B cell (primary cell): ENCODE results near the gene CCDC80. TPM values are rescaled to one million over a fixed set of nuclear protein-coding genes. Genes with fewer than 3 reads are reported as not detected.

Experiments used
- polyA plus RNA-seq: library from polyadenylated mRNA; depleted of rRNA; stranded (reverse); fragments of >200 nt; gene quantifications from 2 replicates; pipeline ENCODE4 v1.2.3, GENCODE V29; 2012
- total RNA-seq, 2 donors: library from RNA; stranded (reverse); fragments of 120-200 nt in 1 of 2; gene quantifications; 1 replicate in 1 of 2; 2 replicates in 1 of 2; pipeline versions ENCODE4 v1.2.3 to v1.2.4, GENCODE V29; 2013 to 2022

Gene CCDC80
- total and polyA plus RNA-seq, 2 donors (not counting 1 experiment from before 2014, with no cell fraction given): under 0.01 TPM; not detected in 1

Other genes with a start within 250 kb of the CCDC80 start
- 91.6 and 101 TPM in 2 replicates for gene BTLA, start 141.7 kb downstream of the CCDC80 start, total RNA-seq
- 62.7 and 75.7 TPM in 2 replicates for gene BTLA, start 141.7 kb downstream of the CCDC80 start, polyA plus RNA-seq
- 48.8 and 54.9 TPM in 2 replicates for gene ATG3, start 79.2 kb downstream of the CCDC80 start, total RNA-seq
- 25.2 and 33.3 TPM in 2 replicates for gene ATG3, start 79.2 kb downstream of the CCDC80 start, polyA plus RNA-seq
- 32.1 and 34.9 TPM in 2 replicates for gene SLC35A5, start 79.1 kb downstream of the CCDC80 start, total RNA-seq
- 15.4 and 16.2 TPM in 2 replicates for gene SLC35A5, start 79.1 kb downstream of the CCDC80 start, polyA plus RNA-seq
- not detected in 2 replicates for gene CD200R1L, start 205.7 kb upstream of the CCDC80 start, total RNA-seq
- not detected in 2 replicates for gene CD200R1L, start 205.7 kb upstream of the CCDC80 start, polyA plus RNA-seq